Measurements from ENCODE around the gene RFC4.
A peak's percentile ranks its signal among the peaks of the same experiment; 100 is the strongest.
"Not testable (repeated sequence)": the region's sequence is repeated elsewhere in the genome, so short reads cannot be mapped to it uniquely, and the experiment has no call there.

RFC4 gene

DNA sequence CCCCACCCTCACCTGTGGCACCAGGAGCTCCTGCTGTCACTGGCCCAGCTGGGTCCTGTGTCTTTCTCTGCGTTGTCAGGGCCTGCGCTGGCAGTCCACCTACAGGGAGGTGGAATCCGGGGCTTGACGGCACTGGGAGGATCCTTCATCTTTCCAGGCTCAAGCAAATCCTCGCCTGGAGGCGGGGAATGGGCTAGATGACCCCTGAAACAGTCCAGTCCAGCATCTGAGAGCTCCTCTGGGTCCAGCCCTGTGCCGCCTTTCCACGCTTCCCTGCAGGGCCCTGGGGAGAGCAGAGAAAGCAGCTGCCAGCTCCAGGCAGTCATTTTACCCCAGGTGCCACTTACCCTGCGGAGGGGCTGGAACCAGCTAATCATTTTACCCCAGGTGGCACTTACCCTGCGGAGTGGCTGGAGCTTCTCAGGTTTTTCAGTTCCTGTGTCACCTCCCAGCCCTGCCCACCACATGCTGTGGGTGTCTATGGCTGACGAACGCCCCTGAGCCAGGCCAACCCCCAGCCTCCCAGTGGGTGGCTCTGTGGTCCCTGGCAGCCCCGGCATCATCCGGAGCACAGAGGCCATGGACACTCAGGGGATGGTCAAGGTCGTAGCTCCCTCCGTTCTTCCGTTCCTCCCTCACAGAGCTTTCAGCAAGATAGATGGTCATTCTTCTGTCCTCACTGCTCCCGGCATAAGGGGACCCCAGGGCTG lies 18.3 kb upstream of the RFC4 start:
- no peak for DNase-seq

DNA sequence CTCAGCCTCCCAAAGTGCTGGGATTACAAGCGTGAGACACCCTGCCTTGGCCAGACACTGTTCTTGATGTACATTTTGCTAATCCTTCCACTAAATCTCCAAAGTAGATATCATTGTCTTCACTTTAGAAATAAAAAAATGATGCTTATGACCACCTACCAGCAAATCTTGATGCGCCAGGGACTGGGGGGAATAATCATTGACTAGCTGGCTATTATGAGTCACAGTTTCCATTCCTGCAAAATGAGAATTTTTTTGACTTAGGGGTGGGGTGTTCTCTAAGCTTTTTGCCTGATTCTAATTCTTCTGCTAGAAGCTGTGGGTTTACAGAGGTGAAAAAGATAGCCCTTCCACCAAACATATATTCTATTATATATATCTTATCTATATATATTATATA lies 17.1 kb upstream of the RFC4 start:
- DNase-seq, result no peak

GRCh38 chr3:186822388-186822759 lies 16.1 kb upstream of the RFC4 start:
- DNase-seq, result not testable (repeated sequence)

- DNase-seq, result peak in 1 of 2 donors; percentile 23
Measured at GRCh38 chr3:186821429-186822387, 15.4 kb upstream of the RFC4 start.

DNA sequence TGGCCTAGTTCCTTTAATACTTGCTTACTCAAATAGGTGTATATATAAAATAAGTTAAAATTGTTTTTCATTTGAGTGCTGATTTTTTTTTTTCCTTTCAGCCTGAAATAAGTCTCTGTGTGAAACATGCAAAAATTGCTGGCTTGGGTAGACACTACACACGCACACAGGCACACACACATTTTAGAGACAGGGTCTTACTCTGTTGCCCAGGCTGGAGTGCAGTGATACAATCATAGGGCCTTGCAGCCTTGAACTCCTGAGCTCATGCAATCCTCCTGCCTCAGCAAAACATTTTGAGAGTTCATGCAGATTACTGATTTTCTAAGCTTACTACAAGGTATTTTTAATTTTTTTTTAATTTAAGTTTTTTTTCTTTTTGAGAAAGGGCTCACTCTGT lies 12.7 kb upstream of the RFC4 start:
- DNase-seq, result no peak

DNA sequence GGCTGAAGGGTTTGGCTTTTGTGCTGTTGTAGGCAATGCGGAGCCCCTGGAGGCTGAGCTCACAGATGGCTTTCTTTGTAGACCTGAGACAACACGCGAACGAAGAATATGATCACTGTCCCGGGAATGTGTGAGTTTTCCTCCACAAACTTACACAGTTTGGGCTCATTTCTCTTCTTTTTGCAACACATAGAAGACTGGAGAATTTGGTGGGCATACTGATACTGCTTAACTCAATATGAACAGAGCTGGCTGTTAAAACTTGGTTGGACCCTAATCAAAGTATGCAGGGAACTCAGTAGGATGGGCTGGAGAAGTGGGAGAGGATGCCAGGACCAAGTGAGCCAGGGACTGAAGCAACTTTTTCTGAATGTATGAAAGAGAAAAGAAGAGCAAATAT lies 12.2 kb upstream of the RFC4 start:
- no peak for DNase-seq

DNA sequence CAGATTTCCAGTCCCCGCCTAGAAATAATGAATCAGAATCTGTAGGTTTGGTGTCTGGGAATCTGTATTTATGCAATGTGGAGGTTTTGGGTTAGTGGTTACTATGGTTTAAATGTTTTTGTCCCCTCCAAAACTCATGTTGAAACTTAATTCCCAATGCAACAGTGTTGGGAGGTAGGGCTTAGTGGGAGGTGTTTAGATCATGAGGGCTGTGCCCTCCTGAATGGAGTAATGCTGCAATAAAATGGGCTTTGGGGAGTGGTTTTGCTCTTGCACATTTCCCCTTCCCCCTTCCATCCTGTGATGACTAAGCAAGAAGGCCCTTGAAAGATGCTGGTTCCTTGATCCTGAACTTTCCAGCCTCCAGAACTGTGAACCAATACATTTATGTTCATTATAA lies 9.2 kb upstream of the RFC4 start:
- DNase-seq, result no peak

GRCh38 chr3:186814100-186814499 lies 7.8 kb upstream of the RFC4 start:
- no peak for DNase-seq

GRCh38 chr3:186811313-186811712 lies 5.0 kb upstream of the RFC4 start:
- not testable (repeated sequence) for DNase-seq

DNA sequence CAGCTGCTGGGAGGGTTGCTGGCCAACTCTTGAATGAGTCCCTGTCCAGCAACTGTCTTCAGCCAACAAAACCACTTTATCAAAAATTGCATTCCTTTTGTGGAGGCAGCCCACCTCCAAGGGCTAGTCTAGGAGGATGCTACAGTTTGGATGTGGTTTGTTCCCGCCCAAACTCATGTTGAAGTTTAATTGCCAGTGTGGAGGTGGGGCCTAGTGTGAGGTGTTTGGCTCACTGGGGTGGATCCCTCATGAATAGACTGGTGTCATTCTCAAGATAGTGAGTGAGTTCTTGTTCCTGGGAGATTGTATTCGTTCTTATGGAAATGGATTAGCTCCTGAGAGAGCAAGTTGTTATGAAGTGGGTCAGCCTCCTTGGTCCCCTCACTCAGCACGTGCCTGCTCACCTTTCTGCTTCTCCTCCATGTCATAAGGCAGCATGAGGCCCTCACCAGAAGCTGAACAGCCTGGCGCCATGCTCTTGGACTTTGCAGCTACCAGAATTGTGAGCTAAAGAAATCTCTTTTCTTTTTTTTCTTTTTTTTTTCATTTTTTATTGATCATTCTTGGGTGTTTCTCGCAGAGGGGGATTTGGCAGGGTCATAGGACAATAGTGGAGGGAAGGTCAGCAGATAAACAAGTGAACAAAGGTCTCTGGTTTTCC lies 4.2 kb upstream of the RFC4 start:
- DNase-seq, result no peak

GRCh38 chr3:186807231-186807630 lies 949 bp upstream of the RFC4 start:
- DNase-seq, result no peak

GRCh38 chr3:186803447-186803846 lies 2.8 kb downstream of the RFC4 start:
- DNase-seq, result not testable (repeated sequence)

- DNase-seq, result no peak
Measured at GRCh38 chr3:186802701-186803100, 3.6 kb downstream of the RFC4 start.

DNA sequence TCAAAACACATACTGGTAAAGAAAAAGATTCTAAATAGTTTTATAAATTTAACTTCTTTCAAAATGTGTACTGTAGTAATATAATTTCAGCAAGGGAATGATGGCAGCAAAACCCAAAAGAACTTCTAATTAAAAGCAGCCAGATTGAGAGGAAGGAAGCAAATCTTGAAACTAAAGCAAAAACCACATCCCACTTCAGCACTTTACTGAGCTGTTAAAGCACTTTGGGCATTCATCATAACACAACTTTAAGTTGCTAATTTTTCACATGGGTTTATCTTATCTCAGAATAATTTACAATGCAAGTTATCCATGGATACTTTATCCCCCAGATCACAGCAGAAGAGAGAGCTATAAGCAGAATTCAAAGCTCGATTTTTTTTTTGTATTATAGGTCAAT lies 6.0 kb downstream of the RFC4 start:
- DNase-seq, result no peak

- no peak for DNase-seq
Measured at GRCh38 chr3:186798239-186798874, 7.9 kb downstream of the RFC4 start.

- no peak for DNase-seq
Measured at GRCh38 chr3:186790261-186790981, 15.9 kb downstream of the RFC4 start.

- no peak for DNase-seq
Measured at GRCh38 chr3:186789554-186790260, 16.6 kb downstream of the RFC4 start.

- no peak for DNase-seq
Measured at GRCh38 chr3:186788482-186789370, 17.6 kb downstream of the RFC4 start.

GRCh38 chr3:186787642-186788481 lies 18.4 kb downstream of the RFC4 start:
- no peak for DNase-seq

DNA sequence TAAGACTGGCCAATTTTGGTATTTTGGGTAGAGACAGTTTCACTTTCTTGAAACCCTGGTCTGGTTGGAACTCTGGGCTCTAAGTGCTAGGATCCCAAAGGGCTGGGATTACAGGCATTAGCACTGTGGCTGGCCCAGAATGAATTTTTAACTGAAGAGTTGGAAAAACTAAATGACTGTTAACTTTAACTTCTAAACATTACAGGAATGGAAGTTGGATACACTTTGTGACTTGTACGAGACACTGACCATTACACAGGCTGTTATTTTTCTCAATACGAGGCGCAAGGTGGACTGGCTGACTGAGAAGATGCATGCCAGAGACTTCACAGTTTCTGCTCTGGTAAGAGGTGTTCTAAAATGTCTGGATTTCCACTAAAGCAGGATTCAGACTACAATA lies 19.4 kb downstream of the RFC4 start:
- no peak for DNase-seq

All from bone marrow (tissue), 2 donors.